Spleen (tissue), 7 donors: ENCODE measurements around the gene DARS2.

Experiments
- CTCF ChIP-seq, 11 experiments: fragments of 200-600 bp in 7 of 11; fragments of 450-650 bp in 4 of 11; sonication (generic) in 4 of 11; IDR thresholded peaks in 8 of 11; conservative IDR thresholded peaks in 3 of 11; 1 replicate in 7 of 11; 2 replicates in 4 of 11; pipeline versions ENCODE4 v1.4.0 to v1.8.0; 2016 to 2021; ENCODE audit warnings: antibody characterized with exemption in 11 of 11, inconsistent platforms in 4 of 11, mild to moderate bottlenecking in 1 of 11
- POLR2AphosphoS5 ChIP-seq, 3 donors: sonication (generic); formaldehyde crosslinking; IDR thresholded peaks; one replicate each; pipeline ENCODE4 v1.5.1; 2017; ENCODE audit warnings: antibody characterized with exemption in 3 of 3
- donor health status: DM: no; HTN: no; CAD: no; lungs with moderate emphysema.
- donor health status: DM: no; HTN: no; CAD: no.
- donor health status: DM: no; HTN: no; CAD: no.

- TF ChIP-seq CTCF (IDR thresholded peaks at IDR 0.05 in 8 of 11, conservative IDR thresholded peaks at IDR 0.05 in 3 of 11): no peak
- TF ChIP-seq POLR2AphosphoS5 (IDR thresholded peaks at IDR 0.05): no peak
These were observed 69.7 kb downstream of the DARS2 start for GRCh38 chr1:173894189-173894588.
